Liver (tissue), 3 donors: ENCODE data around the gene STRA6.

Source experiments
- EGR1 ChIP-seq, 2 donors: IDR thresholded peaks; 2 replicates each; pipeline ENCODE4 v1.6.1; 2016 to 2018; ENCODE audit warnings: antibody characterized with exemption in 2 of 2, low read depth in 2 of 2
- FOXA1 ChIP-seq: IDR thresholded peaks from 2 replicates; pipeline ENCODE4 v1.6.1; 2016; ENCODE audit warnings: antibody characterized with exemption
- GABPA ChIP-seq, 2 donors: IDR thresholded peaks in 1 of 2; conservative IDR thresholded peaks in 1 of 2; 2 replicates each; pipeline ENCODE4 v1.6.1; 2016; ENCODE audit warnings: antibody characterized with exemption in 2 of 2, mild to moderate bottlenecking in 1 of 2, moderate library complexity in 1 of 2
- HNF4A ChIP-seq, 2 donors: conservative IDR thresholded peaks; 2 replicates each; pipeline ENCODE4 v1.6.1; 2016; ENCODE audit warnings: antibody characterized with exemption in 2 of 2, mild to moderate bottlenecking in 2 of 2
- JUND ChIP-seq, 2 donors: IDR thresholded peaks; 2 replicates each; pipeline ENCODE4 v1.6.1; 2016; ENCODE audit warnings: antibody characterized with exemption in 2 of 2
- REST ChIP-seq: IDR thresholded peaks from 2 replicates; pipeline ENCODE4 v1.6.1; 2016; ENCODE audit warnings: antibody characterized with exemption, mild to moderate bottlenecking
- RXRA ChIP-seq, 2 donors: IDR thresholded peaks; 2 replicates each; pipeline ENCODE4 v1.6.1; 2017 to 2018; ENCODE audit warnings: antibody characterized with exemption in 2 of 2, mild to moderate bottlenecking in 1 of 2
- SP1 ChIP-seq: IDR thresholded peaks from 2 replicates; pipeline ENCODE4 v1.6.1; 2018; ENCODE audit warnings: antibody characterized with exemption, mild to moderate bottlenecking
- TAF1 ChIP-seq: conservative IDR thresholded peaks from 2 replicates; pipeline ENCODE4 v1.6.1; 2016; ENCODE audit warnings: antibody characterized with exemption, mild to moderate bottlenecking
- YY1 ChIP-seq: IDR thresholded peaks from 2 replicates; pipeline ENCODE4 v1.6.1; 2016; ENCODE audit warnings: antibody characterized with exemption, mild to moderate bottlenecking
- TF ChIP-seq, protein P1 (sequence below): fragments of 150-350 bp; IDR thresholded peaks from 2 replicates; pipeline ENCODE4 v1.5.1; 2017; ENCODE audit warnings: improper control_type of control experiment, low read depth, low read length; ENCODE audit not compliant: missing input control
- TF ChIP-seq, protein P2 (sequence below): IDR thresholded peaks from 2 replicates; pipeline ENCODE4 v1.6.1; 2016; ENCODE audit warnings: antibody characterized with exemption
- TF ChIP-seq, protein P3 (sequence below): IDR thresholded peaks from 2 replicates; pipeline ENCODE4 v1.6.1; 2016; ENCODE audit warnings: antibody characterized with exemption
- TF ChIP-seq, protein P4 (sequence below): IDR thresholded peaks from 2 replicates; pipeline ENCODE4 v1.6.1; 2016; ENCODE audit warnings: antibody characterized with exemption
- donor health status: healthy.
- donor health status: healthy.

DNA sequence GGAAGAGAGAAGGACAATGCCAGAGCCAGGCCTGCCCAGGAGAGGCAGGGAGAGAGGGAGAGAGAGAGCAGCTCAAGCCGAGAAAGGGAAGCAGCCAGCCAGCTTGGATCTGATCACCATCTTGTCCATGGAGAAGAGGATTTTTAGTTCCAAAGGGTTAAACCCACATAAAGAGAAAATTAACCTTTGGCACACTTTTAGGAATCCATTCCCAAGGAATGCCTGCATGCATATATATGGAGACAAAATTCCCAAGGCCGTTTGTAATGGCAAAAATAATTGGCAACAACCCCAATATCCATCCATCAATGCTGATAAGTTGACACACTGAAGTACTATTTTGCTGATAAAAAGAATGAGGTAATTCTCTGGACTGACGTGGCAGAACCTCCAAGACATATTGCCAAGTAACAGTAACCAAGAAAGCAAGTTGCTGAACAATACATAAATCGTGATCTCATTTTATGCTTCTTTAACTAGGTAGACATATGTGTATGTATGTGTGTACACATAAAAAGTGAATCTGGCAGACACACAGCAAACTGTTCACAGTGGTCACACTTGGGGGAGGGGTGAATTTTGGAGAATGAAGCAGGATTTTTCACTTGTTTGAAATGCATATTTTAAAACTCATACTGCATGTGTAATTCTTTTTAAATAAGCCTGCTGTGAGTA lies 7.5 kb upstream of the STRA6 start:
- TF ChIP-seq JUND (IDR thresholded peaks at IDR 0.05): no peak
- TF ChIP-seq, protein P1, sequence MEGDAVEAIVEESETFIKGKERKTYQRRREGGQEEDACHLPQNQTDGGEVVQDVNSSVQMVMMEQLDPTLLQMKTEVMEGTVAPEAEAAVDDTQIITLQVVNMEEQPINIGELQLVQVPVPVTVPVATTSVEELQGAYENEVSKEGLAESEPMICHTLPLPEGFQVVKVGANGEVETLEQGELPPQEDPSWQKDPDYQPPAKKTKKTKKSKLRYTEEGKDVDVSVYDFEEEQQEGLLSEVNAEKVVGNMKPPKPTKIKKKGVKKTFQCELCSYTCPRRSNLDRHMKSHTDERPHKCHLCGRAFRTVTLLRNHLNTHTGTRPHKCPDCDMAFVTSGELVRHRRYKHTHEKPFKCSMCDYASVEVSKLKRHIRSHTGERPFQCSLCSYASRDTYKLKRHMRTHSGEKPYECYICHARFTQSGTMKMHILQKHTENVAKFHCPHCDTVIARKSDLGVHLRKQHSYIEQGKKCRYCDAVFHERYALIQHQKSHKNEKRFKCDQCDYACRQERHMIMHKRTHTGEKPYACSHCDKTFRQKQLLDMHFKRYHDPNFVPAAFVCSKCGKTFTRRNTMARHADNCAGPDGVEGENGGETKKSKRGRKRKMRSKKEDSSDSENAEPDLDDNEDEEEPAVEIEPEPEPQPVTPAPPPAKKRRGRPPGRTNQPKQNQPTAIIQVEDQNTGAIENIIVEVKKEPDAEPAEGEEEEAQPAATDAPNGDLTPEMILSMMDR: no peak
- TF ChIP-seq EGR1 (IDR thresholded peaks at IDR 0.05; ENCODE audit: low read depth in 2 of 2): no peak
- no peak for TF ChIP-seq RXRA (IDR thresholded peaks at IDR 0.05)
- no peak for TF ChIP-seq SP1
- TF ChIP-seq, protein P2, sequence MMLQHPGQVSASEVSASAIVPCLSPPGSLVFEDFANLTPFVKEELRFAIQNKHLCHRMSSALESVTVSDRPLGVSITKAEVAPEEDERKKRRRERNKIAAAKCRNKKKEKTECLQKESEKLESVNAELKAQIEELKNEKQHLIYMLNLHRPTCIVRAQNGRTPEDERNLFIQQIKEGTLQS: no peak
- TF ChIP-seq TAF1: no peak
- no peak for TF ChIP-seq YY1
- TF ChIP-seq, protein P3, sequence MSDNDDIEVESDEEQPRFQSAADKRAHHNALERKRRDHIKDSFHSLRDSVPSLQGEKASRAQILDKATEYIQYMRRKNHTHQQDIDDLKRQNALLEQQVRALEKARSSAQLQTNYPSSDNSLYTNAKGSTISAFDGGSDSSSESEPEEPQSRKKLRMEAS: no peak
- no peak for TF ChIP-seq HNF4A (conservative IDR thresholded peaks at IDR 0.05)
- TF ChIP-seq GABPA (IDR thresholded peaks at IDR 0.05 in 1 of 2, conservative IDR thresholded peaks at IDR 0.05 in 1 of 2): no peak
- TF ChIP-seq, protein P4, sequence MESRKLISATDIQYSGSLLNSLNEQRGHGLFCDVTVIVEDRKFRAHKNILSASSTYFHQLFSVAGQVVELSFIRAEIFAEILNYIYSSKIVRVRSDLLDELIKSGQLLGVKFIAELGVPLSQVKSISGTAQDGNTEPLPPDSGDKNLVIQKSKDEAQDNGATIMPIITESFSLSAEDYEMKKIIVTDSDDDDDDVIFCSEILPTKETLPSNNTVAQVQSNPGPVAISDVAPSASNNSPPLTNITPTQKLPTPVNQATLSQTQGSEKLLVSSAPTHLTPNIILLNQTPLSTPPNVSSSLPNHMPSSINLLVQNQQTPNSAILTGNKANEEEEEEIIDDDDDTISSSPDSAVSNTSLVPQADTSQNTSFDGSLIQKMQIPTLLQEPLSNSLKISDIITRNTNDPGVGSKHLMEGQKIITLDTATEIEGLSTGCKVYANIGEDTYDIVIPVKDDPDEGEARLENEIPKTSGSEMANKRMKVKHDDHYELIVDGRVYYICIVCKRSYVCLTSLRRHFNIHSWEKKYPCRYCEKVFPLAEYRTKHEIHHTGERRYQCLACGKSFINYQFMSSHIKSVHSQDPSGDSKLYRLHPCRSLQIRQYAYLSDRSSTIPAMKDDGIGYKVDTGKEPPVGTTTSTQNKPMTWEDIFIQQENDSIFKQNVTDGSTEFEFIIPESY: no peak
- TF ChIP-seq REST: no peak
- no peak for TF ChIP-seq FOXA1
